H1 (cell line): Measurements from ENCODE around the gene LRPAP1.
"Not testable (repeated sequence)": the region's sequence is repeated elsewhere in the genome, so short reads cannot be mapped to it uniquely, and the experiment has no call there.

Experiments
- BRCA1 ChIP-seq: IDR thresholded peaks from 2 replicates; pipeline ENCODE4 v1.6.1; 2012; ENCODE audit warnings: low read depth, low read length, improper control_type of control experiment
- CEBPB ChIP-seq: IDR thresholded peaks from 2 replicates; pipeline ENCODE4 v1.6.1; 2012; ENCODE audit warnings: low read depth, low read length
- EZH2 ChIP-seq: fragments of 200-600 bp; sonication (generic); IDR thresholded peaks from 2 replicates; pipeline ENCODE4 v1.7.1; 2012; ENCODE audit warnings: low read depth, mild to moderate bottlenecking, moderate library complexity, low read length, inconsistent platforms; ENCODE audit not compliant: severe bottlenecking
- MAFK ChIP-seq: IDR thresholded peaks from 2 replicates; pipeline ENCODE4 v1.6.1; 2012; ENCODE audit warnings: low read depth, mild to moderate bottlenecking, improper control_type of control experiment, low read length
- YY1 ChIP-seq: IDR thresholded peaks from 2 replicates; pipeline ENCODE4 v1.6.1; 2011; ENCODE audit warnings: low read depth, mild to moderate bottlenecking, low read length
- TF ChIP-seq, protein P1 (sequence below), 3 experiments: IDR thresholded peaks; 1 replicate in 2 of 3; 2 replicates in 1 of 3; pipeline versions ENCODE4 v1.5.1 to v1.6.1; 2011; ENCODE audit warnings: low read length in 3 of 3, mild to moderate bottlenecking in 3 of 3, inconsistent platforms in 2 of 3, low read depth in 1 of 3, moderate library complexity in 1 of 3; ENCODE audit not compliant: insufficient read depth in 1 of 3; ENCODE audit errors: control extremely low read depth in 1 of 3

DNA sequence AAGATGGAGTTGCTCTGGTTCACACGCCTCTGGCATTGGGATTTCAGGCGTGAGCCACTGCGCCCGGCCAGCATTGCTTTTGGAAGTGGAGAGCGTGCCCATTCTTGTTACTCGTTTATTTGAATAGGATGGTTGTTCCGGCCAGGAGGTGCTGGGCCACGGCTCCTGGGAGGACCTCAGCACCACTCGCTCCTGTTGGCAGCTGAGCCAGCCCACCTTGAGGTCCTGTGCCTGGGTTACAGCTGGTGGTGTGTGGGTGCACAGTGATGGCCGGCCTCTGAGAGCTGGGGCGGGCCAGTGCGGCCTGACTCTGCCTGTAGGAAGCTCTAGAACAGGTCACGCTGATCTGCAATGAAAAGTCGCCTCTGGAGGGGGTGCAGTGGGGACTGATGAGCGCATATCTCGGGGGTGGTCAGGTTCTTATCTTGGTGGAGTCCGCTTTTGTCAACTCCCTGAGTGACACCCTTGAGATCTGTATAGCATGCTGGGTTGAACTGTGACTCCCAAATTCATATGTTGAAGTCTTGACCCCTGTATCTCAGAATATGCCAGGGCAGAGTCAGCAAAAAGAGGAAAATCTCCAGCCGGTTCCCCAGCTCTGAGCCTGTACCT, 23.3 kb upstream of the LRPAP1 start:
- not testable (repeated sequence) for TF ChIP-seq BRCA1, EZH2, YY1, CEBPB, MAFK
- TF ChIP-seq, protein P1, sequence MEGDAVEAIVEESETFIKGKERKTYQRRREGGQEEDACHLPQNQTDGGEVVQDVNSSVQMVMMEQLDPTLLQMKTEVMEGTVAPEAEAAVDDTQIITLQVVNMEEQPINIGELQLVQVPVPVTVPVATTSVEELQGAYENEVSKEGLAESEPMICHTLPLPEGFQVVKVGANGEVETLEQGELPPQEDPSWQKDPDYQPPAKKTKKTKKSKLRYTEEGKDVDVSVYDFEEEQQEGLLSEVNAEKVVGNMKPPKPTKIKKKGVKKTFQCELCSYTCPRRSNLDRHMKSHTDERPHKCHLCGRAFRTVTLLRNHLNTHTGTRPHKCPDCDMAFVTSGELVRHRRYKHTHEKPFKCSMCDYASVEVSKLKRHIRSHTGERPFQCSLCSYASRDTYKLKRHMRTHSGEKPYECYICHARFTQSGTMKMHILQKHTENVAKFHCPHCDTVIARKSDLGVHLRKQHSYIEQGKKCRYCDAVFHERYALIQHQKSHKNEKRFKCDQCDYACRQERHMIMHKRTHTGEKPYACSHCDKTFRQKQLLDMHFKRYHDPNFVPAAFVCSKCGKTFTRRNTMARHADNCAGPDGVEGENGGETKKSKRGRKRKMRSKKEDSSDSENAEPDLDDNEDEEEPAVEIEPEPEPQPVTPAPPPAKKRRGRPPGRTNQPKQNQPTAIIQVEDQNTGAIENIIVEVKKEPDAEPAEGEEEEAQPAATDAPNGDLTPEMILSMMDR (IDR thresholded peaks at IDR 0.05; ENCODE audit: control extremely low read depth in 1 of 3, insufficient read depth in 1 of 3, low read depth in 1 of 3, low read length in 3 of 3) = not testable (repeated sequence)
